HepG2 (cell line): ENCODE measurements around the gene TXNDC11. TPM values are rescaled to one million over a fixed set of nuclear protein-coding genes. Genes with fewer than 3 reads are reported as not detected.

Source experiments
- ATAC-seq: fragments of 200-7000 bp; cut with Tn5 transposase; 3 replicates; pipeline ENCODE4 v1.9.1; 2020; ENCODE audit warnings: mild to moderate bottlenecking, moderate library complexity
- BruUV-seq: library from RNA; stranded (reverse); fragments of 400-500 nt; replicated peaks from 2 replicates; lab custom pipeline; 2021; lab: Mats Ljungman, UMichigan
- CTCF ChIA-PET: fragments of 300-600 bp; formaldehyde crosslinking; extraction: SDS; loops from one replicate; lab custom pipeline; 2021; ENCODE audit warnings: low total read pairs, inconsistent platforms, low intra/inter-chr PET ratio; lab: Yijun Ruan, JAX
- POLR2A ChIA-PET: fragments of 350-600 bp; sonication (Branson Sonifier 250); formaldehyde crosslinking; loops from one replicate; lab custom pipeline; 2020; ENCODE audit warnings: antibody characterized with exemption, inconsistent platforms; lab: Yijun Ruan, JAX
- DNase-seq: peaks from one replicate; pipeline ENCODE4 v3.0.0-alpha.2; 2015; ENCODE audit warnings: low spot score
- FAIRE-seq: peaks from 3 replicates; lab custom pipeline; 2011; peaks lifted over from hg19 to GRCh38; lab: Jason Lieb, UNC
- H2AFZ ChIP-seq: one replicate; pipeline ENCODE4 v1.6.1; 2011; ENCODE audit warnings: low read length, inconsistent platforms
- H3K27ac ChIP-seq: fragments of 300-600 bp; 3 replicates; pipeline ENCODE4 v1.8.0; 2011; ENCODE audit warnings: mixed run types, mild to moderate bottlenecking, mixed read lengths, low read length, inconsistent platforms; ENCODE audit not compliant: insufficient read depth; ENCODE audit errors: extremely low read length
- H3K27me3 ChIP-seq, 2 experiments: fragments of 200-600 bp in 1 of 2; 2 replicates in 1 of 2; 3 replicates in 1 of 2; pipeline versions ENCODE4 v1.6.0 to v1.8.0; 2011; ENCODE audit warnings: low read length in 2 of 2, mild to moderate bottlenecking in 2 of 2, moderate library complexity in 2 of 2, inconsistent platforms in 1 of 2; ENCODE audit not compliant: insufficient read depth in 2 of 2, control insufficient read depth in 1 of 2
- H3K36me3 ChIP-seq, 2 experiments: fragments of 200-600 bp in 1 of 2; replicated peaks in 1 of 2; 2 replicates in 1 of 2; 3 replicates in 1 of 2; pipeline versions ENCODE4 v1.5.1 to v1.8.0; 2011; ENCODE audit warnings: low read length in 2 of 2, inconsistent platforms in 1 of 2; ENCODE audit not compliant: insufficient read depth in 2 of 2, control insufficient read depth in 1 of 2
- H3K4me1 ChIP-seq: 2 replicates; pipeline ENCODE4 v1.5.1; 2012; ENCODE audit warnings: low read length, inconsistent platforms; ENCODE audit not compliant: insufficient read depth
- H3K4me2 ChIP-seq: 2 replicates; pipeline ENCODE4 v1.6.0; 2011; ENCODE audit warnings: low read depth, low read length, inconsistent platforms
- H3K4me3 ChIP-seq, 3 experiments: fragments of 200-600 bp in 1 of 3; sonication (generic), shearing (Covaris generic) in 1 of 3; replicated peaks in 1 of 3; 2 replicates each; pipeline ENCODE4 v1.5.1; 2011 to 2016; ENCODE audit warnings: low read length in 3 of 3, inconsistent platforms in 2 of 3, low read depth in 2 of 3, mild to moderate bottlenecking in 2 of 3, control low read depth in 1 of 3, mixed read lengths in 1 of 3; ENCODE audit not compliant: insufficient read depth in 1 of 3
- H3K79me2 ChIP-seq: one replicate; pipeline ENCODE4 v1.6.1; 2011; ENCODE audit warnings: low read length, inconsistent platforms; ENCODE audit not compliant: insufficient read depth
- H3K9ac ChIP-seq: 2 replicates; pipeline ENCODE4 v1.6.0; 2011; ENCODE audit warnings: mild to moderate bottlenecking, low read depth, low read length, inconsistent platforms; ENCODE audit not compliant: insufficient read depth
- H3K9me3 ChIP-seq: 2 replicates; pipeline ENCODE4 v1.5.1; 2012; ENCODE audit warnings: mild to moderate bottlenecking, low read length
- H4K20me1 ChIP-seq: 2 replicates; pipeline ENCODE4 v1.6.0; 2011; ENCODE audit warnings: inconsistent platforms, mild to moderate bottlenecking, low read length, moderate library complexity; ENCODE audit not compliant: insufficient read depth
- BRD4 ChIP-seq: sonication (generic); formaldehyde crosslinking; IDR thresholded peaks from 2 replicates; pipeline ENCODE4 v1.4.0; 2020; ENCODE audit warnings: missing genetic modification reagents
- CCDC6 ChIP-seq: sonication (generic); formaldehyde crosslinking; IDR thresholded peaks from 2 replicates; pipeline ENCODE4 v1.8.1; 2022; ENCODE audit warnings: mild to moderate bottlenecking, missing genetic modification reagents, moderate library complexity
- HIVEP1 ChIP-seq: sonication (generic); formaldehyde crosslinking; IDR thresholded peaks from 2 replicates; pipeline ENCODE4 v1.4.0; 2020; ENCODE audit warnings: mild to moderate bottlenecking, missing genetic modification reagents
- IRF2 ChIP-seq: IDR thresholded peaks from 2 replicates; pipeline ENCODE4 v1.6.1; 2018; ENCODE audit warnings: missing genetic modification reagents, missing compliant biosample characterization
- MXD4 ChIP-seq: IDR thresholded peaks from 2 replicates; pipeline ENCODE4 v1.6.1; 2016; ENCODE audit warnings: mild to moderate bottlenecking, missing biosample characterization, missing genetic modification reagents
- NFE2 ChIP-seq: sonication (generic); formaldehyde crosslinking; IDR thresholded peaks from 2 replicates; pipeline ENCODE4 v1.4.0; 2020; ENCODE audit warnings: missing genetic modification reagents
- NONO ChIP-seq, 2 experiments: fragments of 450-650 bp in 1 of 2; sonication (generic) in 1 of 2; formaldehyde crosslinking in 1 of 2; IDR thresholded peaks in 1 of 2; conservative IDR thresholded peaks in 1 of 2; 2 replicates each; pipeline versions ENCODE4 v1.6.1 to v1.8.0; 2017 to 2022; ENCODE audit warnings: mild to moderate bottlenecking in 1 of 2, missing genetic modification reagents in 1 of 2, moderate library complexity in 1 of 2
- SNAPC2 ChIP-seq: sonication (generic); formaldehyde crosslinking; IDR thresholded peaks from 2 replicates; pipeline ENCODE4 v1.8.1; 2022; ENCODE audit warnings: mild to moderate bottlenecking, missing genetic modification reagents
- TBX2 ChIP-seq: sonication (generic); formaldehyde crosslinking; IDR thresholded peaks from 2 replicates; pipeline ENCODE4 v1.5.0; 2020; ENCODE audit warnings: missing genetic modification reagents, mild to moderate bottlenecking, borderline replicate concordance
- XRCC5 ChIP-seq: fragments of 200-400 bp; formaldehyde crosslinking; optimal IDR thresholded peaks from 2 replicates; pipeline ENCODE3; 2017; ENCODE audit warnings: mild to moderate bottlenecking, low read length
- ZFP91 ChIP-seq: sonication (generic); formaldehyde crosslinking; IDR thresholded peaks from 2 replicates; pipeline ENCODE4 v1.9.0; 2022; ENCODE audit warnings: missing genetic modification reagents, mild to moderate bottlenecking, borderline replicate concordance
- ZFX ChIP-seq: sonication (generic); formaldehyde crosslinking; IDR thresholded peaks from 2 replicates; pipeline ENCODE4 v1.4.0; 2020; ENCODE audit warnings: mild to moderate bottlenecking, low read depth, missing genetic modification reagents, moderate library complexity
- ZMYM3 ChIP-seq: sonication (generic); formaldehyde crosslinking; IDR thresholded peaks from 2 replicates; pipeline ENCODE4 v1.5.1; 2020; ENCODE audit warnings: mild to moderate bottlenecking, missing genetic modification reagents
- ZNF256 ChIP-seq: sonication (generic); formaldehyde crosslinking; conservative IDR thresholded peaks from 2 replicates; pipeline ENCODE4 v1.4.0; 2020; ENCODE audit warnings: missing genetic modification reagents
- ZNF704 ChIP-seq: sonication (generic); formaldehyde crosslinking; IDR thresholded peaks from 2 replicates; pipeline ENCODE4 v1.8.1; 2023; ENCODE audit warnings: mild to moderate bottlenecking, inconsistent platforms, moderate library complexity, missing genetic modification reagents, borderline replicate concordance
- ZNF768 ChIP-seq: sonication (generic); formaldehyde crosslinking; IDR thresholded peaks from 2 replicates; pipeline ENCODE4 v1.4.0; 2020; ENCODE audit warnings: missing genetic modification reagents
- WGBS: methylation state at CpG from one replicate; pipeline ENCODE4 v1.1.6; 2017; ENCODE audit warnings: low lambda C conversion rate; 5-methylcytosine and 5-hydroxymethylcytosine counted together
- in situ Hi-C: cut with HindIII; loops from 2 replicates; pipeline ENCODE4 v1.10.0; 2017; ENCODE audit warnings: low pct_unique_long_range_greater_than_20kb; ENCODE audit not compliant: extremely low pct_ligation_motif_present
- intact Hi-C: fragments of 100-400 bp; cut with micrococcal nuclease; formaldehyde crosslinking; loops from one replicate; pipeline ENCODE4 v1.10.0; 2022; ENCODE audit not compliant: unreplicated experiment
- polyA plus RNA-seq, 8 experiments: library from polyadenylated mRNA; depleted of rRNA in 3 of 8; stranded (reverse) in 7 of 8; unstranded in 1 of 8; fragments of >200 nt; fragmentation: Illumina TruSeq in 4 of 8; extraction: Trizol in 4 of 8; gene quantifications; 2 replicates each; pipeline versions ENCODE4 v1.2.1 to v1.2.3, GENCODE V29; 2011 to 2016; ENCODE audit warnings: low read depth in 4 of 8, missing spikeins in 1 of 8, mixed read lengths in 1 of 8; ENCODE audit not compliant: insufficient read depth in 1 of 8
- total RNA-seq, 5 experiments: library from RNA; depleted of rRNA; stranded (reverse); fragments of >200 nt; fragmentation: Illumina TruSeq; extraction: Trizol; gene quantifications; 2 replicates each; pipeline ENCODE4 v1.2.3, GENCODE V29; 2016; ENCODE audit warnings: low read depth in 1 of 5
- TF ChIP-seq, protein P1 (sequence below): sonication (generic); formaldehyde crosslinking; IDR thresholded peaks from 2 replicates; pipeline ENCODE4 v1.5.0; 2020; ENCODE audit warnings: missing genetic modification reagents

Gene TXNDC11
- total and polyA plus RNA-seq, 2 of the 13 experiments (the other 11 are each of a cell fraction or from before 2014, with no cell fraction given), result 74.9 to 123 TPM

- in situ Hi-C loops, result no loop called here
- BruUV-seq, result no TSS peak
- Histone ChIP-seq H4K20me1 (no peaks in the 10 kb centered on the region), H2AFZ (no peak within 1 kb of the TSS), H3K4me3 (peak within 1 kb of the TSS; percentile 76 to 77 (median 76)), H3K27ac (no peak within 1 kb of the TSS), H3K9me3 (no peaks in the 10 kb centered on the region), H3K4me1 (peaks cover 70% of the 10 kb centered on the region), H3K36me3 (no peaks in the 10 kb centered on the region), H3K79me2 (no peaks in the 10 kb centered on the region), H3K9ac (peak within 1 kb of the TSS; percentile 56), H3K4me2 (peak within 1 kb of the TSS; percentile 84), H3K27me3 (peaks cover 0 to 26% of the 10 kb centered on the region in 2 experiments; a peak in 3 of 5 replicates)
- ATAC-seq (peak; percentile 81), DNase-seq (peak; percentile 82), FAIRE-seq (no peak)
- CTCF ChIA-PET, result interaction anchor here (1.5 kb wide), 1 partner anchor 136 kb away, joined by 5 read pairs; no protein-coding TSS in a partner anchor
- intact Hi-C loops, result no loop called here
- POLR2A ChIA-PET, result no interaction called here
- WGBS, result 17% methylated on average over 61 of the region's 93 CpGs
- TF ChIP-seq CCDC6 (CRISPR knock-in tag) (peak; percentile 63; the same call in 1 of the 2 replicates), ZMYM3 (CRISPR knock-in tag) (peak; percentile 28; the same call in 1 of the 2 replicates), NFE2 (CRISPR knock-in tag) (no peak), XRCC5 (peak; percentile 42), ZNF768 (peak; percentile 74; the same call in 1 of the 2 replicates), ZNF704 (CRISPR knock-in tag) (0 out of 2 replicates have a peak, but pooled peaks have one; percentile 50), NONO (IDR thresholded peaks at IDR 0.05) (no peak), NONO (CRISPR knock-in tag; conservative IDR thresholded peaks at IDR 0.05) (no peak), SNAPC2 (no peak), TBX2 (CRISPR knock-in tag) (no peak), HIVEP1 (CRISPR knock-in tag) (peak; percentile 45; the same call in 1 of the 2 replicates), IRF2 (CRISPR knock-in tag) (peak; percentile 13; the same call in 1 of the 2 replicates), BRD4 (no peak), ZFX (CRISPR knock-in tag) (no peak), ZNF256 (CRISPR knock-in tag) (peak; percentile 70; the same call in 1 of the 2 replicates), ZFP91 (CRISPR knock-in tag) (peak; percentile 42; the same call in 1 of the 2 replicates), MXD4 (CRISPR knock-in tag) (0 out of 2 replicates have a peak, but pooled peaks have one; percentile 45)
- TF ChIP-seq, protein P1, sequence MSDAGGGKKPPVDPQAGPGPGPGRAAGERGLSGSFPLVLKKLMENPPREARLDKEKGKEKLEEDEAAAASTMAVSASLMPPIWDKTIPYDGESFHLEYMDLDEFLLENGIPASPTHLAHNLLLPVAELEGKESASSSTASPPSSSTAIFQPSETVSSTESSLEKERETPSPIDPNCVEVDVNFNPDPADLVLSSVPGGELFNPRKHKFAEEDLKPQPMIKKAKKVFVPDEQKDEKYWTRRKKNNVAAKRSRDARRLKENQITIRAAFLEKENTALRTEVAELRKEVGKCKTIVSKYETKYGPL (CRISPR knock-in tag), result no peak
Measured at GRCh38 chr16:11667824-11668622, 74.6 kb downstream of the TXNDC11 start, which contains the start of gene SNN. TSS of gene SNN (plus strand) at chr16:11668455. CDS start at chr16:11676060, 7,605 bp downstream.
